Panc1 (cell line): ENCODE results near the gene ALOX15B.

Experiments
- CTCF ChIP-seq: fragments of 450-650 bp; IDR thresholded peaks from 2 replicates; pipeline ENCODE4 v1.5.1; 2017; ENCODE audit warnings: mild to moderate bottlenecking
- POLR2AphosphoS5 ChIP-seq: IDR thresholded peaks from 2 replicates; pipeline ENCODE4 v1.6.1; 2012; ENCODE audit warnings: mild to moderate bottlenecking, low read depth, low read length, moderate library complexity

- TF ChIP-seq CTCF (no peak), POLR2AphosphoS5 (no peak)
These were observed 43.1 kb upstream of the ALOX15B start for GRCh38 chr17:7995724-7996123.
